H1 (cell line): ENCODE results near the gene NEU2. TPM values are rescaled to one million over a fixed set of nuclear protein-coding genes. Genes with fewer than 3 reads are reported as not detected.

Experiments
- BRCA1 ChIP-seq: IDR thresholded peaks from 2 replicates; pipeline ENCODE4 v1.6.1; 2012; ENCODE audit warnings: low read depth, low read length, improper control_type of control experiment
- RBBP5 ChIP-seq: IDR thresholded peaks from 2 replicates; pipeline ENCODE4 v1.7.1; 2012; ENCODE audit warnings: low read depth, mild to moderate bottlenecking, inconsistent platforms, low read length, moderate library complexity, borderline replicate concordance
- SP4 ChIP-seq: IDR thresholded peaks from 2 replicates; pipeline ENCODE4 v1.6.1; 2012; ENCODE audit warnings: low read length, inconsistent platforms
- TAF7 ChIP-seq: optimal IDR thresholded peaks from 2 replicates; pipeline ENCODE3; 2011; ENCODE audit warnings: low read depth, mild to moderate bottlenecking, inconsistent platforms, low read length, moderate library complexity, borderline replicate concordance
- polyA plus RNA-seq, 7 experiments: library from polyadenylated mRNA; depleted of rRNA in 3 of 7; stranded (reverse) in 5 of 7; unstranded in 2 of 7; fragments of >200 nt in 5 of 7; fragments of 200-250 nt in 2 of 7; gene quantifications; 1 replicate in 5 of 7; 2 replicates in 1 of 7; 4 replicates in 1 of 7; pipeline versions ENCODE4 v1.2.1 to v1.2.3, GENCODE V29; 2011 to 2013; ENCODE audit warnings: missing spikeins in 2 of 7, mixed read lengths in 2 of 7
- total RNA-seq: library from RNA; stranded (reverse); fragmentation: NEBNext Ultra II Directional; extraction: Animal tissue kit (Norgen Biotek cat#: 25700); gene quantifications from 2 replicates; pipeline ENCODE4 v1.2.1, GENCODE V29; 2021
- TF ChIP-seq, protein P1 (sequence below): fragments of 300-600 bp; sonication (generic); IDR thresholded peaks from 2 replicates; pipeline ENCODE4 v1.7.1; 2012; ENCODE audit warnings: low read length, moderate library complexity, mild to moderate bottlenecking, inconsistent platforms; ENCODE audit not compliant: insufficient replicate concordance

Gene NEU2
- total and polyA plus RNA-seq, 2 of the 8 experiments (the other 6 are each of a cell fraction or from before 2014, with no cell fraction given) = 0.12 TPM; not detected in 1

DNA sequence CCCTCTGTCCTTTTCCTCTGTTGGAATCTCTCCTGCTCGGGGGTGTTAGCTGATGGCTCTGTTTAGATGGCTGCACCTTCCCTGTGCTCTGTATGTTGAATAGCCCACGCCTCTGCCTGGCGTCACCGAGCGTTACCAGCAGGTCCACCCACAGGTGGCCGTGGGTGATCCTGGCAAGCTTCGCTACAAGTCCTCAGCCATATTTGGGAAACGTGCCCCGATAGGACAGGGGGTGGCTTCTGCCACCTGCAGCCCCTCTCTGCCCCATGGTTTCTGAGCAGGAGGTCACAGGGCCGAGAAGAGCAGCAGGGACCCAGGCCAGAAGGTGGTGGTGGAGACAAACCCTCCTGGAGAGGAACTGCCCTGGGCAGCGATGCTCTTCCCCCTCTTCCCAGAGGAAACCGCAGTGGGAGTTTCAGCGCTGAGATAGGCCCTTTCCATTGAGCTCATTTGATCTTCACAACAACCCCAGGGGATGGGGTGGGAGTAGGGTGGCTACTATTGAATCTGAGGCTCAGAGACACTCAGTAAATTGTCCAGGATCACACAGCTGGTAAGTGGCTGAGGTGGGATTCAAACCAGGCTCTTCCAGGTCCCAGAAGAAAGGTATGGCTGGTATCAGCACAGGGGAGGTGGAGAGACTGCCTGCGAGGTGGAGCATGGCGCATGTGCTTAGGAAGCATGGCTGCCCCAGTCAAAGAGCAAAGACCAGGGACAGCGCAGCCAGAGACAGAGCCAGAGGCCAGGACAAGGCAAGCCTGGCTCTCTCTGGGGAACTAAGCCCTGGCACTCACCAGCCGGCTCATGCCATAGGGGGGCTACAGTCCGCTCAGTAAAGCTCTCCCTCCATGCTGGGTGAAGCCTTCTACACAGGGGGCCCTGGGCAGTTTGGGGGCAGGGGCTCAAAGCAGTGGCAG is 34.5 kb upstream of the NEU2 start (continued):
- TF ChIP-seq, protein P1, sequence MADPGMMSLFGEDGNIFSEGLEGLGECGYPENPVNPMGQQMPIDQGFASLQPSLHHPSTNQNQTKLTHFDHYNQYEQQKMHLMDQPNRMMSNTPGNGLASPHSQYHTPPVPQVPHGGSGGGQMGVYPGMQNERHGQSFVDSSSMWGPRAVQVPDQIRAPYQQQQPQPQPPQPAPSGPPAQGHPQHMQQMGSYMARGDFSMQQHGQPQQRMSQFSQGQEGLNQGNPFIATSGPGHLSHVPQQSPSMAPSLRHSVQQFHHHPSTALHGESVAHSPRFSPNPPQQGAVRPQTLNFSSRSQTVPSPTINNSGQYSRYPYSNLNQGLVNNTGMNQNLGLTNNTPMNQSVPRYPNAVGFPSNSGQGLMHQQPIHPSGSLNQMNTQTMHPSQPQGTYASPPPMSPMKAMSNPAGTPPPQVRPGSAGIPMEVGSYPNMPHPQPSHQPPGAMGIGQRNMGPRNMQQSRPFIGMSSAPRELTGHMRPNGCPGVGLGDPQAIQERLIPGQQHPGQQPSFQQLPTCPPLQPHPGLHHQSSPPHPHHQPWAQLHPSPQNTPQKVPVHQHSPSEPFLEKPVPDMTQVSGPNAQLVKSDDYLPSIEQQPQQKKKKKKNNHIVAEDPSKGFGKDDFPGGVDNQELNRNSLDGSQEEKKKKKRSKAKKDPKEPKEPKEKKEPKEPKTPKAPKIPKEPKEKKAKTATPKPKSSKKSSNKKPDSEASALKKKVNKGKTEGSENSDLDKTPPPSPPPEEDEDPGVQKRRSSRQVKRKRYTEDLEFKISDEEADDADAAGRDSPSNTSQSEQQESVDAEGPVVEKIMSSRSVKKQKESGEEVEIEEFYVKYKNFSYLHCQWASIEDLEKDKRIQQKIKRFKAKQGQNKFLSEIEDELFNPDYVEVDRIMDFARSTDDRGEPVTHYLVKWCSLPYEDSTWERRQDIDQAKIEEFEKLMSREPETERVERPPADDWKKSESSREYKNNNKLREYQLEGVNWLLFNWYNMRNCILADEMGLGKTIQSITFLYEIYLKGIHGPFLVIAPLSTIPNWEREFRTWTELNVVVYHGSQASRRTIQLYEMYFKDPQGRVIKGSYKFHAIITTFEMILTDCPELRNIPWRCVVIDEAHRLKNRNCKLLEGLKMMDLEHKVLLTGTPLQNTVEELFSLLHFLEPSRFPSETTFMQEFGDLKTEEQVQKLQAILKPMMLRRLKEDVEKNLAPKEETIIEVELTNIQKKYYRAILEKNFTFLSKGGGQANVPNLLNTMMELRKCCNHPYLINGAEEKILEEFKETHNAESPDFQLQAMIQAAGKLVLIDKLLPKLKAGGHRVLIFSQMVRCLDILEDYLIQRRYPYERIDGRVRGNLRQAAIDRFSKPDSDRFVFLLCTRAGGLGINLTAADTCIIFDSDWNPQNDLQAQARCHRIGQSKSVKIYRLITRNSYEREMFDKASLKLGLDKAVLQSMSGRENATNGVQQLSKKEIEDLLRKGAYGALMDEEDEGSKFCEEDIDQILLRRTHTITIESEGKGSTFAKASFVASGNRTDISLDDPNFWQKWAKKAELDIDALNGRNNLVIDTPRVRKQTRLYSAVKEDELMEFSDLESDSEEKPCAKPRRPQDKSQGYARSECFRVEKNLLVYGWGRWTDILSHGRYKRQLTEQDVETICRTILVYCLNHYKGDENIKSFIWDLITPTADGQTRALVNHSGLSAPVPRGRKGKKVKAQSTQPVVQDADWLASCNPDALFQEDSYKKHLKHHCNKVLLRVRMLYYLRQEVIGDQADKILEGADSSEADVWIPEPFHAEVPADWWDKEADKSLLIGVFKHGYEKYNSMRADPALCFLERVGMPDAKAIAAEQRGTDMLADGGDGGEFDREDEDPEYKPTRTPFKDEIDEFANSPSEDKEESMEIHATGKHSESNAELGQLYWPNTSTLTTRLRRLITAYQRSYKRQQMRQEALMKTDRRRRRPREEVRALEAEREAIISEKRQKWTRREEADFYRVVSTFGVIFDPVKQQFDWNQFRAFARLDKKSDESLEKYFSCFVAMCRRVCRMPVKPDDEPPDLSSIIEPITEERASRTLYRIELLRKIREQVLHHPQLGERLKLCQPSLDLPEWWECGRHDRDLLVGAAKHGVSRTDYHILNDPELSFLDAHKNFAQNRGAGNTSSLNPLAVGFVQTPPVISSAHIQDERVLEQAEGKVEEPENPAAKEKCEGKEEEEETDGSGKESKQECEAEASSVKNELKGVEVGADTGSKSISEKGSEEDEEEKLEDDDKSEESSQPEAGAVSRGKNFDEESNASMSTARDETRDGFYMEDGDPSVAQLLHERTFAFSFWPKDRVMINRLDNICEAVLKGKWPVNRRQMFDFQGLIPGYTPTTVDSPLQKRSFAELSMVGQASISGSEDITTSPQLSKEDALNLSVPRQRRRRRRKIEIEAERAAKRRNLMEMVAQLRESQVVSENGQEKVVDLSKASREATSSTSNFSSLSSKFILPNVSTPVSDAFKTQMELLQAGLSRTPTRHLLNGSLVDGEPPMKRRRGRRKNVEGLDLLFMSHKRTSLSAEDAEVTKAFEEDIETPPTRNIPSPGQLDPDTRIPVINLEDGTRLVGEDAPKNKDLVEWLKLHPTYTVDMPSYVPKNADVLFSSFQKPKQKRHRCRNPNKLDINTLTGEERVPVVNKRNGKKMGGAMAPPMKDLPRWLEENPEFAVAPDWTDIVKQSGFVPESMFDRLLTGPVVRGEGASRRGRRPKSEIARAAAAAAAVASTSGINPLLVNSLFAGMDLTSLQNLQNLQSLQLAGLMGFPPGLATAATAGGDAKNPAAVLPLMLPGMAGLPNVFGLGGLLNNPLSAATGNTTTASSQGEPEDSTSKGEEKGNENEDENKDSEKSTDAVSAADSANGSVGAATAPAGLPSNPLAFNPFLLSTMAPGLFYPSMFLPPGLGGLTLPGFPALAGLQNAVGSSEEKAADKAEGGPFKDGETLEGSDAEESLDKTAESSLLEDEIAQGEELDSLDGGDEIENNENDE = no peak
- no peak for TF ChIP-seq SP4
- no peak for TF ChIP-seq RBBP5
- no peak for TF ChIP-seq BRCA1
- TF ChIP-seq TAF7 = no peak
- TF ChIP-seq, all 59 proteins: peak for 0
